Stimulated activated naive CD8-positive, alpha-beta T cell treated with anti-CD3 and anti-CD28 coated beads, Interleukin-15, Interleukin-2, amounts not matched to agents 100 ng/mL and 50 ng/mL, for 24 hours (primary cell): ENCODE data around the gene LILRB5.
"Not testable (repeated sequence)": the region's sequence is repeated elsewhere in the genome, so short reads cannot be mapped to it uniquely, and the experiment has no call there.

Experiments used
- H3K27ac Mint-ChIP-seq: one replicate; pipeline ENCODE4 v1.8.0; 2021; ENCODE audit warnings: mild to moderate bottlenecking, mixed read lengths
- H3K27me3 Mint-ChIP-seq: one replicate; pipeline ENCODE4 v1.8.0; 2021; ENCODE audit warnings: mixed read lengths
- H3K36me3 Mint-ChIP-seq: one replicate; pipeline ENCODE4 v1.8.0; 2021; ENCODE audit warnings: low read depth, mixed read lengths
- H3K4me1 Mint-ChIP-seq: one replicate; pipeline ENCODE4 v1.8.0; 2021; ENCODE audit warnings: low read depth, mixed read lengths
- H3K4me3 Mint-ChIP-seq: one replicate; pipeline ENCODE4 v1.8.0; 2021; ENCODE audit warnings: mild to moderate bottlenecking, mixed read lengths
- H3K9me3 Mint-ChIP-seq: one replicate; pipeline ENCODE4 v1.8.0; 2021; ENCODE audit warnings: mixed read lengths

The LILRB5 gene

GRCh38 chr19:54257116-54257480 is at the start of gene LILRB5:
Gene LILRB5 (minus strand): TSS chr19:54257273. CDS start chr19:54257193, 80 bp downstream.
- Mint-ChIP-seq H3K4me1 (no peaks in the 10 kb centered on the region), H3K36me3 (no peaks in the 10 kb centered on the region), H3K27me3 (peaks cover 8% of the 10 kb centered on the region), H3K4me3 (no peak within 1 kb of the TSS), H3K27ac (no peak within 1 kb of the TSS), H3K9me3 (no peaks in the 10 kb centered on the region)

- H3K27me3 Mint-ChIP-seq = peaks cover 6% of the 10 kb centered on the region
- no peak overlapping the region for H3K27ac Mint-ChIP-seq
- no peaks in the 10 kb centered on the region for H3K36me3 Mint-ChIP-seq
- H3K4me1 Mint-ChIP-seq = peaks cover 18% of the 10 kb centered on the region
- no peaks in the 10 kb centered on the region for H3K9me3 Mint-ChIP-seq
- H3K4me3 Mint-ChIP-seq = no peak overlapping the region
Observed at GRCh38 chr19:54305141-54305540, 48.1 kb upstream of the LILRB5 start.

GRCh38 chr19:54302257-54302656 is 45.2 kb upstream of the LILRB5 start:
- H3K4me3 Mint-ChIP-seq = no peak overlapping the region
- H3K9me3 Mint-ChIP-seq = no peaks in the 10 kb centered on the region
- peaks cover 18% of the 10 kb centered on the region for H3K4me1 Mint-ChIP-seq
- H3K27me3 Mint-ChIP-seq = peaks cover 6% of the 10 kb centered on the region
- H3K27ac Mint-ChIP-seq = no peak overlapping the region
- no peaks in the 10 kb centered on the region for H3K36me3 Mint-ChIP-seq

- Mint-ChIP-seq H3K4me1 (peaks cover 11% of the 10 kb centered on the region), H3K36me3 (no peaks in the 10 kb centered on the region), H3K9me3 (peaks cover 1% of the 10 kb centered on the region), H3K27ac (no peak overlapping the region), H3K4me3 (no peak overlapping the region), H3K27me3 (peaks cover 8% of the 10 kb centered on the region)
Observed at GRCh38 chr19:54299515-54299914, 42.4 kb upstream of the LILRB5 start.

- Mint-ChIP-seq H3K27me3 (peaks cover 12% of the 10 kb centered on the region), H3K4me3 (no peak overlapping the region), H3K4me1 (peaks cover 7% of the 10 kb centered on the region), H3K27ac (no peak overlapping the region), H3K9me3 (peaks cover 5% of the 10 kb centered on the region), H3K36me3 (no peaks in the 10 kb centered on the region)
Observed at GRCh38 chr19:54299126-54299498, 42.0 kb upstream of the LILRB5 start.

- peaks cover 14% of the 10 kb centered on the region for H3K27me3 Mint-ChIP-seq
- H3K9me3 Mint-ChIP-seq = peaks cover 5% of the 10 kb centered on the region
- H3K4me3 Mint-ChIP-seq = no peak overlapping the region
- no peaks in the 10 kb centered on the region for H3K36me3 Mint-ChIP-seq
- H3K4me1 Mint-ChIP-seq = peaks cover 1% of the 10 kb centered on the region
- H3K27ac Mint-ChIP-seq = no peak overlapping the region
Observed at GRCh38 chr19:54298357-54299125, 41.5 kb upstream of the LILRB5 start.

- Mint-ChIP-seq H3K9me3 (peaks cover 5% of the 10 kb centered on the region), H3K4me1 (no peaks in the 10 kb centered on the region), H3K27ac (no peak overlapping the region), H3K27me3 (peaks cover 19% of the 10 kb centered on the region), H3K36me3 (no peaks in the 10 kb centered on the region), H3K4me3 (no peak overlapping the region)
Observed at GRCh38 chr19:54297759-54298305, 40.8 kb upstream of the LILRB5 start.

- Mint-ChIP-seq H3K27me3 (peaks cover 18% of the 10 kb centered on the region), H3K4me1 (no peaks in the 10 kb centered on the region), H3K36me3 (no peaks in the 10 kb centered on the region), H3K4me3 (no peak overlapping the region), H3K9me3 (peaks cover 5% of the 10 kb centered on the region), H3K27ac (no peak overlapping the region)
Observed at GRCh38 chr19:54294539-54294938, 37.5 kb upstream of the LILRB5 start.

- not testable (repeated sequence) for H3K27ac Mint-ChIP-seq, H3K36me3 Mint-ChIP-seq, H3K9me3 Mint-ChIP-seq, H3K4me3 Mint-ChIP-seq
- Mint-ChIP-seq H3K4me1 (peaks cover 11% of the 10 kb centered on the region), H3K27me3 (peaks cover 19% of the 10 kb centered on the region)
Observed at GRCh38 chr19:54289160-54289559, 32.1 kb upstream of the LILRB5 start.

GRCh38 chr19:54287456-54287855 is 30.4 kb upstream of the LILRB5 start:
- H3K27ac Mint-ChIP-seq = no peak overlapping the region
- H3K4me3 Mint-ChIP-seq = no peak overlapping the region
- H3K9me3 Mint-ChIP-seq = no peaks in the 10 kb centered on the region

GRCh38 chr19:54286283-54286682 is 29.2 kb upstream of the LILRB5 start:
- Mint-ChIP-seq H3K27me3 (peaks cover 19% of the 10 kb centered on the region), H3K4me1 (peaks cover 16% of the 10 kb centered on the region)
- not testable (repeated sequence) for H3K36me3 Mint-ChIP-seq, H3K4me3 Mint-ChIP-seq, H3K27ac Mint-ChIP-seq, H3K9me3 Mint-ChIP-seq

More at GRCh38 chr19:54287456-54287855, 30.4 kb upstream of the LILRB5 start:
- H3K4me1 Mint-ChIP-seq = peaks cover 14% of the 10 kb centered on the region
- H3K27me3 Mint-ChIP-seq = peaks cover 15% of the 10 kb centered on the region
- no peaks in the 10 kb centered on the region for H3K36me3 Mint-ChIP-seq

- peaks cover 17% of the 10 kb centered on the region for H3K4me1 Mint-ChIP-seq
- not testable (repeated sequence) for H3K4me3 Mint-ChIP-seq, H3K36me3 Mint-ChIP-seq, H3K27ac Mint-ChIP-seq, H3K9me3 Mint-ChIP-seq
- H3K27me3 Mint-ChIP-seq = peaks cover 26% of the 10 kb centered on the region
Observed at GRCh38 chr19:54285427-54286056, 28.5 kb upstream of the LILRB5 start.

- H3K27me3 Mint-ChIP-seq = peaks cover 21% of the 10 kb centered on the region
- H3K9me3 Mint-ChIP-seq = no peaks in the 10 kb centered on the region
- no peak overlapping the region for H3K4me3 Mint-ChIP-seq
- H3K36me3 Mint-ChIP-seq = no peaks in the 10 kb centered on the region
- H3K4me1 Mint-ChIP-seq = peaks cover 11% of the 10 kb centered on the region
- H3K27ac Mint-ChIP-seq = no peak overlapping the region
Observed at GRCh38 chr19:54282686-54283470, 25.8 kb upstream of the LILRB5 start.

- H3K4me1 Mint-ChIP-seq = peaks cover 11% of the 10 kb centered on the region
- not testable (repeated sequence) for H3K27ac Mint-ChIP-seq, H3K4me3 Mint-ChIP-seq
Observed at GRCh38 chr19:54281729-54282075, 24.6 kb upstream of the LILRB5 start.

More at GRCh38 chr19:54281729-54282075, 24.6 kb upstream of the LILRB5 start:
- peaks cover 17% of the 10 kb centered on the region for H3K27me3 Mint-ChIP-seq
- not testable (repeated sequence) for H3K36me3 Mint-ChIP-seq, H3K9me3 Mint-ChIP-seq
